GM13976 (cell line): ENCODE measurements around the gene MSL1.

ENCODE experiments used
- DNase-seq: peaks from one replicate; pipeline ENCODE4 v3.0.0; 2012; ENCODE audit warnings: low spot score
- CTCF ChIP-seq: IDR thresholded peaks from 2 replicates; pipeline ENCODE4 v1.5.1; 2012; ENCODE audit warnings: borderline replicate concordance, mild to moderate bottlenecking; ENCODE audit not compliant: insufficient read depth; ENCODE audit errors: extremely low read depth, missing control alignments, control extremely low read depth
- in situ Hi-C: fragments of 300-500 bp; cut with MboI; formaldehyde crosslinking; loops from one replicate; pipeline ENCODE4 v1.12.0; 2022; ENCODE audit warnings: low sequenced_read_pairs, mixed read lengths, inconsistent platforms; ENCODE audit not compliant: unreplicated experiment

MSL1 gene

GRCh38 chr17:40097087-40097486 lies 24.7 kb upstream of the MSL1 start:
- no peak for DNase-seq
- no peak for TF ChIP-seq CTCF
- in situ Hi-C loops = no loop called here

GRCh38 chr17:40097931-40098845 lies 23.6 kb upstream of the MSL1 start:
- no peak for DNase-seq
- no peak for TF ChIP-seq CTCF
- in situ Hi-C loops = no loop called here

GRCh38 chr17:40098846-40099618 lies 22.7 kb upstream of the MSL1 start:
- DNase-seq = peak; percentile 96
- in situ Hi-C loops = no loop called here
- no peak for TF ChIP-seq CTCF

GRCh38 chr17:40099619-40100418 lies 22.0 kb upstream of the MSL1 start:
- no peak for DNase-seq
- in situ Hi-C loops = no loop called here
- TF ChIP-seq CTCF = no peak

GRCh38 chr17:40100419-40100668 lies 21.4 kb upstream of the MSL1 start, which contains the start of gene NR1D1:
Gene NR1D1, minus strand, starts transcription at chr17:40100589. Its CDS starts 495 bp downstream, at chr17:40100094.
- TF ChIP-seq CTCF = no peak
- in situ Hi-C loops = no loop called here
- DNase-seq = no peak

- TF ChIP-seq CTCF = no peak
- in situ Hi-C loops = no loop called here
- peak; percentile 84 for DNase-seq
These were observed 21.0 kb upstream of the MSL1 start for GRCh38 chr17:40100669-40101366.
